Amniotic epithelial cell (primary cell): ENCODE data around the gene MYRF.

Source experiments
- DNase-seq: peaks from one replicate; pipeline ENCODE4 v3.0.0-alpha.2; 2010; ENCODE audit warnings: low read depth

The MYRF gene

GRCh38 chr11:61752117-61752924 lies at the start of gene MYRF:
MYRF (plus strand) TSS chr11:61752636; CDS start chr11:61752745, 109 bp downstream.
- no peak for DNase-seq

- no peak for DNase-seq
Measured at GRCh38 chr11:61702701-61703312, 49.6 kb upstream of the MYRF start.

GRCh38 chr11:61704838-61705237 lies 47.6 kb upstream of the MYRF start:
- DNase-seq = no peak

- DNase-seq = no peak
Measured at GRCh38 chr11:61706452-61707400, 45.7 kb upstream of the MYRF start.

DNA sequence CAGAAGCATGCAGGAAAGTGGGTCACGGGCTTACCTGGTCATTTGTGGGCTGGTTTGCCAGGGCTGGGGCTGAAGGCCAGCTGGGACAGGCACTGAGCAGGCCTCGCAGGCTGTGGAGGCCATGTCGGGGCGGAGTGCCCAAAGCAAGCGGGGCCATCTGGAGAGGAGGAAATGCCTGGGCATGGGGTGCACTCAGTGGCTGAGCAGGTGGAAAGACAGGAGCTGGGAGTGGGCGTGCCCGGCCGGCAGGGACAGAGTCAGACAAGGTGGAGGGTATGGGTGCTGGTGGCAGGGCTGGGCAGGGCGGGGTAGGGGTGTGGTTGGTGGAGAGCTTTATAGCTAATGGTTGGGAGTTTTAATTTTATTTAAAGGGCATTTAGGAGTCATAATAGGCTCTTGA lies 44.9 kb upstream of the MYRF start:
- DNase-seq = no peak

GRCh38 chr11:61709110-61709509 lies 43.3 kb upstream of the MYRF start:
- DNase-seq = no peak

- no peak for DNase-seq
Measured at GRCh38 chr11:61709572-61709971, 42.9 kb upstream of the MYRF start.

DNA sequence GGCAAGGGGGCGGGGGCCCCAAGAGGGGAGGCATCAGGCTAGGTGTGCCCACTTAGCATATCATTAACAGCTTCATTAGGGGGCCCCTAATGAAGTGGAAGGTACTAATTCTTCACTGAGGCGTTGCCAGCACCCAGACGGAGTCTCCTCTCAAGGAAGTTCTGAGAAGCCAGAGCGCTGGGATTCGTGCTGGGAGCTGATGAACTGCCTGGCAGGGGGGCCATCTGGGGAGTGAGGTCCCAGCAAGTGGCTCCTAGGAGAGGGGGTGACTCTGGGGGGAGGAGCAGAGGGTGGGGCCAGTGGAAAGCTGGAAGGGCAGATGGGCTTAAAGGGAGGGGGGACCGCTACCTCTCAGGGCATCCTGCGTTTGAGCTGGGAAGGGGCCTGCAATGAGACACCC lies 42.4 kb upstream of the MYRF start:
- no peak for DNase-seq

GRCh38 chr11:61711037-61711436 lies 41.4 kb upstream of the MYRF start:
- DNase-seq = no peak

GRCh38 chr11:61711498-61711897 lies 40.9 kb upstream of the MYRF start:
- no peak for DNase-seq

- no peak for DNase-seq
Measured at GRCh38 chr11:61712314-61712713, 40.1 kb upstream of the MYRF start.

DNA sequence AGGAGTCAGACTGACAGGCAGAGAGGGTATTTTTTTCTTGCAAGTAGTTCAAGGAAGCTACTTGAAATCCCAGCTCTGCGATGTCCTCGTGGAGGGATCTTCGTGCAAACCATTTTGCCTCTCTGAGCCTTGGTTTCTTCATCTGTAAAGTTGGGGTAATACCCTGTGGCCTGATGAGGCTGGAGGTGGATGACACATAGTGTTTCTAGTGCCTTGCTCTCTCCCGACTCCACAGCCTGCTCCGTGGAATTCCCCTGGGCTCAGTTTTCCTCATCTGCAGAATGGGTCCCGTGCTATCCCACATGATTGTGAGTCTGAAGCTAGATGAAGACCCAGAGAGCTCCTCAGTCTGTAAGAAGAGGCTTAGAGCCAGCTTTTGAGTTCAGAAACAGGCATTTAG lies 39.6 kb upstream of the MYRF start:
- DNase-seq = no peak

DNA sequence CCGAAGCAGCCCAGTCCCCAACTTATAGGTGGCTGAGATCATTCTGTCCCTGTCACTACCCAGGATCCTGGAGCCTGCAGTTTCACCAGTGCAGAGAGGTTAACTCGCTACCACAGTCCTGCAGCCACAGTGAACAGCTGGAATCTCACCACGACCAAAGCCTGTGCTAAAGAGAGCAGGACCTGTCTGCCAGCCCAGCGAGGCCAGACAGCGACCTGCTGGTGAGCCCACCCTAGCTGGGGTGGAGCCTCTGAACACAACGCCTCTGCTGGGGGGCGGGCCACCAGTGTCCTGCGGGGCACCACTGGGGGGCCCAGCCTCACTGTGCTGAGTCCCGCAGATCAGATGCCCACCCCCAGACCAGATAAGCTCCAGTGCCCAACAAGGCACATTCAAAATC lies 39.0 kb upstream of the MYRF start:
- DNase-seq = no peak

- DNase-seq = no peak
Measured at GRCh38 chr11:61713906-61714305, 38.5 kb upstream of the MYRF start.

GRCh38 chr11:61714316-61714715 lies 38.1 kb upstream of the MYRF start:
- DNase-seq = no peak

GRCh38 chr11:61714916-61715315 lies 37.5 kb upstream of the MYRF start:
- no peak for DNase-seq

DNA sequence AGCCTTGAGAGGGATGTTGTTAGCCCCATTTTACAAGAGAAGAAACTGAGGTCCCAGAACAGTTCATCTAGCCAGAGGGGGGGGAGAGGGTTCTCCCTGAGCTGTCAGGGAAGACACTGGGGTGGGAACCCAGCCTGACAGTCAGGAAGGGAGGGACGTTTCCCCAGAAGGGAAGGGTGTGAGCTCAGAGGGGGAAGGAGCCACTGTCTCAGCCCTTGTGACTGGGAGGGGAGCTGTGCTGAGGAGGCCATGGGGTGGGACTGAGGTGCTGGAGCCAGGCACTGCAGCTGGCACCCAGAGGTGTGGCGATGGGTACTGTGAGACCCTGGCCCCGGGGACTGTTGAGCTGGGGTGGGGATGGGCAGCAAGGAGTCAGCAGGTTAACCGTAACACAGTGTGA lies 36.6 kb upstream of the MYRF start:
- DNase-seq = no peak

GRCh38 chr11:61716478-61717285 lies 35.8 kb upstream of the MYRF start:
- no peak for DNase-seq

GRCh38 chr11:61717286-61718033 lies 35.0 kb upstream of the MYRF start:
- no peak for DNase-seq

- DNase-seq = no peak
Measured at GRCh38 chr11:61718046-61718531, 34.3 kb upstream of the MYRF start.
